Hematopoietic multipotent progenitor cell treated with erythropoietin and hydrocortisone succinate and interleukin-3 and kit ligand, for 4 days (in vitro differentiated cells): ENCODE measurements around the gene GALC.

ENCODE experiments used
- DNase-seq: peaks from one replicate; pipeline ENCODE4 v3.0.0-alpha.2; 2015

Gene GALC

DNA sequence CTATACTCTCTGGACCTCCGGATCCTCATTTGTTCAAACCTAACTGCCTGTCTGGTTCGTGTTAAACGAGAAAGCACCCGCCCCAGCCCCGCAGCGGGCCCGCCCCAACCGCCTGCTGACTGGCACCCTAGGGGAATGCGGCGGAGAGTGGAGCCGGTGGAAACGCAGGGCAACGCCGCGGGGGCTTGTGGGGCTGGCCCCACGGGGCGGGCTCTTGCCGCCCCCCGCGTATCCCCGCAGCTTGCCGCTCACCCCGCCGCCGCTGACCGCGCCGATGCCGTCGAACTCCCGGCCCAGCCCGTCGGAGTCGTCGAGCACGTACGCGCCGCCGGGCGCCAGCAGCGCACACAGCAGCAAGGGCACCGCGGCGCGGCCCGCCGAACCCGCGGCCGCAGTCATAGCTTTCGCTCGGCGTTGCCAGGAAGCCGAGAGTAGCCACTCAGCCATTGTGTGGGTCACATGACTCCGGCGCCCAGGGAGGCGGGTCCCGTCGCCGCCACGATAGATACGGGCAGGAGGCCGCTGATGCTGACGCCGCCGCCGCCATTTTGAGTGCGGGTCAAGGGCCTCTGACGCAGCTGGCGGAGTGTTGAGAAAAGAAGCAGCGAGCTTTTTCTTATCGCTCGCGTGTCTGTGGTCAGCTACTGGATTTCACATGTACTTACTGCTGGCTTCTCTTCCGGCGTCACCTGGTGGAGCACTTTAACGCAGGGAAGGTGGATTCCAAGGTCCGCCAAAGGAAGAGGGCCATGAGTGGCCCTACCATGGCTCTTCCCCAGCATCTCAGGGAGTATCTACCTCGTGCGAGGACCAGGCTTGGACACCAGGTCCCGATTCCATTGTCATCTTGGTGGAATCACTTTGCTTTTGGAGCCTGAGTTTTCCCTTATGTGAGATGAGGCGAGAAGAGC lies at the start of gene GALC:
TSS of gene GALC (minus strand) at position 465 of the 911 bp plus-strand sequence. CDS start at position 447, 18 bp downstream.
- peak; percentile 98 for DNase-seq

DNA sequence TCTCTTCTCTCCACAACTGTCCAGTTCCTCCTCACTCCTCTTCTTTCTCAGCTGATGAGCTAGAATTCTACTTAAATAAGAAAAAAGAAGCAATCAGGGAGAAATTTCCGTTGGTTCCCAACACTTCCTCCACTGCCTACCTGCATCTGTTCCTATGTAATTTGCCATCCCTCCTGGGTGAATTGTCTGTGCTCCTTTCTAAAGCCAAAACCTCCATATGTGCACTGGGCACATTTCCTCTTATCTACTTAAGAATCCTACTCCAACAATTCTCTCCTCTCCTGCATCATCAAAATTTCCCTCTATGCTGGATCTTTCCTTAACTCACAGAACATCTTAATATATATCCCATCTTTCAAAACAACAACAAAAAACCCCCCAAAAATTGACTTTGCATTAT lies 47.2 kb upstream of the GALC start:
- no peak for DNase-seq

DNA sequence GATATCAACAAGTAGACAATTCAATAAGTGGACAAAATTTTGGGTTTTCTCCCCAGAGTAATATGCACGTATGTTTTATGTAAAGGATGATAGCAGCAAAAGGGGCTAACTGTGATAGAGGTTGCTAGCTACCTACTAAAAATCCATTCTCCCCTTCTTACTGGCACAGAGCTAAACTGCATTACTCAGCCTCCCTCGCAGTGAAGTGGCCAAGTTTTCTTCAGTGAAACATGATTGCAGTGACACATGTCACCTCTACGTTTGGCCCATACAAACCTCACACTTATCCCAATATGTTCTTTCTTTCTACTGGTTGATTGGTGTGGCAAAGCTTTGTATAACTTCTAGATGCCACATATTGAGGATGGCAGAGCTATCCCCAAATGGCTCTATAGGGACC lies 46.2 kb upstream of the GALC start:
- no peak for DNase-seq

DNA sequence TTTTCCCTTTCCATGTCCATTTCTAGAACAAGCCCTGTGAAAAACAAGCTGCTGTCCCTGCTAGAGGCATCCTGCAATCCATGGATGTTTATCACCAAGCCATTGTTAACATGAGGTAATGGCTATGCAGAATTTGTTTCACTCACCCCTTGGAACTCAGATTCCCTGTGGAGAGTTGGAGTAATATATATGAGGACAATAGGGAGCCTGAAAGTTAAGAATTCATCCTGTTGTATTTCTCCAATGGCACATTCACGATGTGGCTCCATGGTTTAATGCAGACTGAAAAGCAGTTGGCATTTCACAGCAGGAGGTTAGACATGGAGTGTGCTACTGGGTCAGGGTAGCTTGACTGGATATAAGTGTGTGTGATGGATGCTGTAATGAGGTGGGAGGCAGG lies 44.3 kb upstream of the GALC start:
- DNase-seq: no peak

DNA sequence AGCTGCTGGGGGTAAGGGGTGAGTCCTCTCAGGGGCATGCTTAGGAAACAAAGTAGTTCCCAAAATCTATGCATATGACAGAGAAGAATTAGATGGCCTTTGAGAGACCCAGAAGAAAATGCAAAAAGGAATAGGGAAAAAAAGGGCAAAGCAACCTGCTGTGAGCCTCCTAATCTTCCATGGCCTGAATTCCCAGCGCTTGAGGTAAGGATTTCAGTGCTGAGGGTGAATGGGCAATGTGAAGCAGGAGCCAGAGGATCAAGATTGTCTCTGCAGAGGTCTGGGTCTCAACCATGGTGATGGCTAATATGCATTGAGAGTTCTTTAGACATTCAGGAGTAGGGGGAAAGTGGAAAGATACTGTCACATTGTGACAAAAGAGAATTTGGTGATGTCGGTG lies 43.4 kb upstream of the GALC start:
- no peak for DNase-seq

DNA sequence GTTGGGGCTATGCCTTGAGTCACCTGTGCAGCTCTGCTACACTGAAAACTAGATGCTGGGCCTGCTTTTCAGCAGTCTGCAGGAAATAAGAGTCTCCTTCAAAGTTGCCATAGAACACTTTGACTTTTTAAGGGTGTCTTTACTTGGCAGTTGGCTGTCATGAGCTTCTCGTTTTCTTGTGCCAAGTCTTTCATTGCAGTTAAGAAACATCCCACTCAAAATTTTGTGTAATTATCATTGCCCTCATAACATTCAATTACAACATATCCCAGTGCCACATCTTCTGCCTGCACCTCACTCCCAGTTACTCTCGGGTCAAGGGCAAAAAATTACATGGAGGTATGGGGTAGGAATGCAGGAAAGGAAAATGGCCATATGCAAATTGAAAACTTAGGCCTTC lies 41.1 kb upstream of the GALC start:
- DNase-seq: no peak

DNA sequence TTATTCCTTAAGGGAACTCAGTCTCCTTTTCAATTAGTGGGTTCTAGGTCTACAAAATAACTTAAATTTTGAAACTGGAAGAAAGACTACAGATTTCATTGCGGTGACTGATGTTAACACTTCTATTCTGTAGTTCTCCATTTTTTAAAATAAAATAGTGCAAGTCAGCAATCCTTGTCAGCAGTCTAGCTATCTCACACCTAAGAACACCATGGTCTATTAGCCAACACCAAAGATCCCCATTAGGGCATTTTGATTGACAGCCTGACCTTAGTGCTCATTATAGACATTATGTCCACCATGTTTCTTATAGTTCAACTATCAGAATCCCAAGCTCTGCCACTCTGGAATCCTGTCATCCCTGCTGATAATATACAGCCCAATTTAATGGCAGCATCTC lies 39.4 kb upstream of the GALC start:
- no peak for DNase-seq

DNA sequence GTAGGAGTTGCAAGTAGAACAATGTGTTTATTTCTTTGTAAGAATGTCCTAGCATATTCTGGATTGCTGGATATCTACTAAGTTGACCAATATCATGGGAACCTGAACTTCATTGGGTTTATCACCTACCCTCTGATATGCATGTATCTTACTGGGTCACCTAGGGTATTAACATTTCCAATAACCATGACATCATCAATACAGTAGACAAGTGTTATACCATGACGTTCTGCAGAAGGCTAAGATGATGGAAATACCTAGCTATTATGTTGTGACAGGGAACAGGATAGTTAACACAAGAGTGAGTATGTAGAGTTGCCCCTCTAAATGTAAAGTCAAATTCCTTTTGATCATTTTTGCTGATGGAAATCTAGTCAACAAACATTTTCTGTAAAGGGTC lies 37.9 kb upstream of the GALC start:
- DNase-seq: no peak

DNA sequence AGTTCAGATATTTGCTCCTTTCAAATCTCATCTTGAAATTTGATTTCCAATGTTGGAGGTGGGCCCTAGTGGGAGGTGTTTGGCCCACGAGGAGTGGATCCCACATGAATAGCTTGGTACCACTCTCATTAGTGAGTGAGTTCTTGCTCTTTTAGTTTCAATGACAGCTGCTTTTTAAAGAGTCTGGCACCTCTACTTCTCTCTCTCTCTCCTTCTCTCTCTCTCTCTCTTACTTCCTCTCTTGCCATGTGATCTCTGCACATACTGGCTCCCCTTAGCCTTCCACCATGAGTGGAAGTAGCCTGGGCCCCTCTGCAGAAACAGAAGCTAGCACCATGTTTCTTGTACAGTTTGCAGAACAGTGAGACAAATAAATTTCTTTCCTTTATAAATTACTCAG lies 37.1 kb upstream of the GALC start:
- peak; percentile 56 for DNase-seq

DNA sequence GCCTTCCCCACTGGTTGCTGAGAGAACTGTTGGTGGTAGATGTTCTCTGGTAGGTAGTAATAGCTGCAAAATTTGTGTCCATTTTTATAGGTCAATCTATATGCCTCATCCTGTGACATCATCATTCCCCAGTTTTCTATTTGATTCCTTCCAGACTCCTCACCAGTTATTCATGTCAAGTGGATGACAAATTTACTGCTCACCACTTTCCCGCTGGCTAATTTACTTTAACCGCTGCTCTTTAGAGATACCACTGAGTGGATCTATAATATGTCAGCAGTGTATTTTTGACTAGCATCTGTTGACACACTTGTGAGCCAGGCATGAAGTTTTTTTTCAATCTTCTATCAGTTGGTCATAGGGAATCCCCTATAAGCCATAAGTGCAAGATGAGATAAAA lies 36.5 kb upstream of the GALC start:
- DNase-seq: no peak

DNA sequence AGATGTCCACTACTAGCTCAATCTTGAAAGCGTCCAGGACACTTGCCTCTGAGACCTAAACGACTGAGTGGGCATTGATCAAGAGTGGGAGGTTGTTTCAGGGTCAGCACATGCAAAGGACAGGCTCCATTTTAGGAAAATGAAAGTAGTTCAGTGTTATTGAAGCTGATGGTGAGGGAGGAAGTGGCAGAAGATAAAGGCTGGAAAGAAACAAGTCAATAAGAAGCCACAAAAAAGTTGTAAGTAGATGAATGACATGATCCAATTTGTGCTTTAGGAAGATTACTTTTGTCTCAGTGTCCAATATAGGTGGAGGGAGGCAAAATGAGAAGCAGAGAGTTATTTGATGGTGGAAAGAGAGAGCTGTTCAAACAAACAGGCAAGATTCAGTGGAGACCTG lies 33.9 kb upstream of the GALC start:
- peak; percentile 39 for DNase-seq

DNA sequence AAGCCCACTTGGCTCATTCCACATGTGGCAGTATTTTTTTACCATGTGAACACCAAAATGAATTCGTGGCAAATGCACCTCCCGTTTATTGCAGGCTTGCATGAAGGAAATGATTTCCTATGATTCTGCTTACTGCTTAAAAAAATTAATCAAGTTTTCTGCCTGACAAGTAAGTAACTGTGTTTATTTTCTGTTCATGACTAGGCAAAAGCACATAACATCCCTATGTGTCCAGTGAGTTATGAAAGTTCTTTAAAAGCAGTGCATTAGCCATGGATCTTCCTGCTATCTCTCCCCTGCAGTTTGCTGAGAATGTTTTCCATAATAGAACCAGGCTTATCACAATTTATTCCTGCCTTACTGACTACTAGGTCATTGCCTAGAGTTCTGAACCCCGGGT lies 32.3 kb upstream of the GALC start:
- no peak for DNase-seq

DNA sequence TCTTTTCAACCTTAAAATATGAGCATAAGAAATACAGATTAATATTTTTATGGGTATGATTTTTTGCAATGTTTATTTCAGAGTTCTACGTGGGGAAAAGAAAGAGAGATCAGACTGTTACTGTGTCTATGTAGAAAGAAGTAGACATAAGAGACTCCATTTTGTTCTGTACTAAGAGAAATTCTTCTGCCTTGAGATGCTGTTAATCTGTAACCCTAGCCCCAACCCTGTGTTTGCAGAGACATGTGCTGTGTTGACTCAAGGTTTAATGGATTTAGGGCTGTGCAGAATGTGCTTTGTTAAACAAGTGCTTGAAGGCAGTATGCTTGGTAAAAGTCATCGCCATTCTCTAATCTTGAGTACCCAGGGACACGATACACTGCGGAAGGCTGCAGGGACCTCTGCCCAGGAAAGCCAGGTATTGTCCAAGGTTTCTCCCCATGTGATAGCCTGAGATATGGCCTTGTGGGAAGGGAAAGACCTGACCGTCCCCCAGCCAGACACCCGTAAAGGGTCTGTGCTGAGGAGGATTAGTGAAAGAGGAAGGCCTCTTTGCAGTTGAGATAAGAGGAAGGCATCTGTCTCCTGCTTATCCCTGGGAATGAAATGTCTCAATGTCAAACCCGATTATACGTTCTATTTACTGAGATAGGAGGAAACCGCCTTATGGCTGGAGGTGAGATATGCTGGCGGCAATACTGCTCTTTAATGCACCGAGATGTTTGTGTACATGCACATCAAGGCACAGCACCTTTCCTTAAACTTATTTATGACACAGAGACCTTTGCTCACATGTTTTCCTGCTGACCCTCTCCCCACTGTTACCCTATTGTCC lies 31.5 kb upstream of the GALC start:
- DNase-seq: peak; percentile 83

DNA sequence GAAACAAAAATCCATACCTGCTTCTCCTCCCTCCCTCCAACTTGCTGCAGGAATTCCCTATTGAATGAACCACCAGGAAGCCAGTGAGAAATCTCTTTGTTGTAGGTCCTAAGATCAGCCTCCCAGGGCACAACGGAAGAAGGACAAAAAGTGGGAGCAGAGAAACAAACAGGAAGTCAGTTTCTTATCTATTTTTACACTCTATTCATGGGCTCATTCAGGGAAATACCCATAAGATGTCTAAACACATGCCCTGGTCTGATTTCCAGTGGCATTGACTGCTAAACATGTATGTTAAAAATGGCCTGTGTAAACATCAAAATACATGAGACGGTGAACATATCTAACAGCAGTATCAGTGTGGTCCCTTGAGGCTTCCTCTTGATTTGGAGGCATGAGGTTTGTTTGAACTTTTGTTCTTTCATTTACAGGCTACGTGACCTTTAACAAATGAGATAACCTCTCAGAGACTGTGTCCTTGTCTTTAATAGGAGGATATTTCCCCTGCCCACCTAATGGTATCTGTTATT lies 30.7 kb upstream of the GALC start:
- peak; percentile 77 for DNase-seq

DNA sequence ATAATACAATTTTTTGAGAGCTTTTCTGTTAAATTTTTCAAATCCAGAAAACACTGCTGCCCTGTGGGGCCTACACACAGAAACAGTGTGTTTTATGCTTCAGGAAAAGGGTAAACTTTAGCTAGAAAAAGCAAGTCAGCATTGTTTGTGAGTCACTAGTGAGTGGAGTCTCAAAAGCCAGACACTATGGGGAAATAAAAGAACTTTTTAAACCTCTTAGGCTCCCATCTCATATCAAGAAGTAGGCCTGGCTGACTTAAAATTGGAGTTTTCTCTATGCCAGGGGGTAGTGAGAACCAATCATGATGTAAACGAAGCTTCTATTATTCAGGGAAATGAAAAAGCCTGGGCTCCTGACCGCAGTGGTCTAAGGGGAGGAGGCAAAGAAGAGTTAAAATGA lies 24.6 kb upstream of the GALC start:
- DNase-seq: no peak

DNA sequence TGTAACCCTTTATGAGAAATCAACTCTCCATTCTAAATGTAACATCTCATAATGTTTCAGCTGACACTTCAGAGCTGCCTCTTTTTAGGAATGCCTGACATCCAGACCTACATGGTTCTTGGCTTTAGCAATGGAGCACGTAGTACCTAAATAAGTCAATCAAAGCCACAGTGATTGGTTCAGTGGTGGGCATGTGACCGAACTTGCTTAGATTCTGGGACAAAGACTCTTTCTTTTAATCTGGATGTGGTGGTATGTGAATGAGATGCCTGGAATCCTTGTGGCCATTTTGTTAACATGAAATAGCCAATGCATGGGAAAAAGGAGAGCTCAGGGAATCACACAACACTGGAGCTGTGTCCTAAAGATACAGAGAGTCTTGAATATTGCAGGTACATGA lies 23.8 kb upstream of the GALC start:
- DNase-seq: no peak

DNA sequence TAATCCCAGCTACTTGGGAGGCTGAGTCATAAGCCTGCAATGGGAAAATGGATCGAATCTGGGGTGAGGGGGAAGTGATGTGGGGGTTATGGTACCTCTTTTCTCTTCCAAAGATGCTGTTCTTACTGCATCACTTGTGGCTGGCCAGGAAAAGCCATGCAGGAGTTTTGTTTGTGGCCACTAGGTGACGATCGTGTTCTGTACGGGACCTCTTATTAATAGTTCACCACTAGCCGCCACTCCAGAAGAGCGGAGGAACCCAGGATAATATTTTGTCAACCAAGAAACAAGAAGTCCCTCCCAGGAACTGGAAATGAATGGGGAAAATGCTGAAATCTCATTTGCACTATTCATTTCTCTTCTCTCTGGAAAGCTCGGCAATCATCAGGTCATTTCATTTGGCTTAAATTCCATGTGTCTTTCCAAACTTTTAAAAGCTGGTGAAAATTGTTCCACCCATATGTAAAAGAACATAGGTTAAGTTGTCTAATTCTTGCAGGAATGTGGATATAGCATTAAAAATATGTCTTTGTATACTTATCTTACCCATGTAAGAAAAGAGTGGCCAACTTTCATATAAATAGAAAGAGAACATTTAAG lies 20.9 kb upstream of the GALC start:
- peak; percentile 92 for DNase-seq

DNA sequence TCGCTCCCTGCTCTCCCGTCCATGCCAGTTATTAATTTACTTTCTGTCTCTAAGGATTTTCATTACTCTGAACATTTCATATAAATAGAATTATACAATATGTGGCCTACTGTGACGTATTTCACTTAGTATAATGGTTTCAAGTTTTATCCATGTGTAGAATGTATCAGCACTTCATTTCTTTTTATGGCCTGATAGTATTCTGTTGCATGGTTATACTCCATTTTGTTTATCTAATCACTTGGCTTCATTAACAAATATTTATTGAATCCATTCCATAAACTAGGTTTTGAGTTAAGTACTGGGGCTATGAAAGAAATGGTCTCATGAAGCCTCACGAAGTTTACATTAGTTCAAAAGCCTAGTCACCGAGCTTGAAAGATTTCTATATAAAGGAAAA lies 19.5 kb upstream of the GALC start:
- no peak for DNase-seq

DNA sequence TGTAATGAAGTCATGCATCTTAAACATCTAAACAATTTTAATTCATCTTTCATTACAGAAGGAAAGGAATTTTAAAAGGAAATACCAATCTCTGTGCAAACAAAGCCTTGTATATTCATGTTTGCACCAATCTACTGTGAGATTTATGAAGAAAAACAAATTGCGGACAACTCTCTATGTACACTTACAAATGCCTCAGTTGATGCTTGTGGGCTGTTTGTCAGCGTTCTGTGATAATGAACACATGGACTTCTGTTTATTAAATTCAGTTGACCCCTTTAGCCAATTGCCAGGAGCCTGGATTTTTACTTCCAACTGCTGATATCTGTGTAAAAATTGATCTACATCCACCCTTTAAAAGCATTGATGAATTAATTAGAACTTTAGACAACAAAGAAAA lies 17.3 kb upstream of the GALC start:
- no peak for DNase-seq

DNA sequence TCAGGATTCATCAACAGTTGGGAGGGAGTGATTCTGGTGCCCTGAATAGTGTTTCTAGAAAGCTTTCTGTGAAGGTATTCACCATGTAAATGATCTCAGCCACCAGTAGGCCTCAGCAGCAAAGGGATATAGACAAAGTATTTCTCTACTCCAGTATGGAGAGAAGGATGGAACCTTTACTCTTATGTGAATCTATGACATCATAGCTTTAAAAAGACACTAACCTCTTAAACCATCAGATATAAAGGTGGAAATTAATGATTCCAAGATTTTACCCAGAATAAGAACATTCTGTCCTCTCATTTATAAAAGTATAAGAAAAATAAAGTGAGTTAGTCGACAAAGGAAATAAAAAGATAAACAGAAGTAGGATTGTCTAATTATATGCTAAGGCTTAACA lies 16.5 kb upstream of the GALC start:
- DNase-seq: no peak

DNA sequence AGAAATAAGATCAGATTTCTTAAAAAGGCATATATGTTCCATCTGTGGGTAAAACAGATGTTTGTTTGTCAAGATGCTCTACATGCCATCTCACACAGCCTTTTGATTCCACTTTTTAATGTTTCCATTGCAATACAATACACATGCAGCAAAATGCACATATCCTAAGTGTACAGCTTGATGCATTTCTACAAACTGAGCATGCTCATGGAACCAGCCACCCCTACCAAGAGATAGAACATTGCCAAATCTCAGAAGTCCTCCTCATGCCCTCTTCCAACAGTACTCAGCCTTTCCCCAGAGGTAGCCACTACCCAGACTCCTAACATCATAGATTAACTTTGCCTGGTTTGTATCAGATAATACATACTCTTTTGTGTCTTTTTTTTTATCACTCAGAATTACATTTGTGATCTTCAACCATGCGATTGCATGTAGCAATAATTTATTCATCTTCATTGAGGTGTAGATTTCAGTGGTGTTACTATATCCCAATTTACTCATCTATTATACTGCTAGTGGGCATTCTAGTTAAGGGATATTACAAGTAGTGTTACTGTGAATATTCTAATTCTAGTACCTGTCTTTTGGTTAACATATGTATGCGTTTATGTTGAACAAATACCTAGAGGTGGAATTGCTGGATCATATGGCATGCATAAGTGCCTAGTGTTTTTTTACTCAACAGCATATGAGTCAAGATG lies 15.2 kb upstream of the GALC start:
- DNase-seq: no peak

DNA sequence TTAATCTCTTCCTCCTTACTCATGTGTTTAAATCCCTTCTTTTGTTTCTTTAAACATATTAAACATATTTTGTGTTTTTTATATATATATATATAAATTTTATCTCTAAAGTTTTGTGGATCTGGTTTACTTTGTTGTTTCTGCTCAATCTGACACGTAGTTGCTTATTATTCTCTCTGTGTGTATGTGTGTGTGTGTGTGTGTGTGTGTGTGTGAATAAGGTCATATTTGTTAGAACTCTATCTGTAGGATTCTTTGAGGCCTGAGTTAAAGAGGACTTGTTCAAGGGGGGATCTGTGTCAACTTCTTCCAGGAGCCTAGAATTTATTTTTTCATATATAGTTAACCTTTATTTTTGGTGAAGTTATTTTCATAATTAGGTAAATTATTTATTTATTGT lies 14.6 kb upstream of the GALC start:
- DNase-seq: no peak
